ENCODE measurements around the gene HS3ST4.

- TF ChIP-seq, protein P1, sequence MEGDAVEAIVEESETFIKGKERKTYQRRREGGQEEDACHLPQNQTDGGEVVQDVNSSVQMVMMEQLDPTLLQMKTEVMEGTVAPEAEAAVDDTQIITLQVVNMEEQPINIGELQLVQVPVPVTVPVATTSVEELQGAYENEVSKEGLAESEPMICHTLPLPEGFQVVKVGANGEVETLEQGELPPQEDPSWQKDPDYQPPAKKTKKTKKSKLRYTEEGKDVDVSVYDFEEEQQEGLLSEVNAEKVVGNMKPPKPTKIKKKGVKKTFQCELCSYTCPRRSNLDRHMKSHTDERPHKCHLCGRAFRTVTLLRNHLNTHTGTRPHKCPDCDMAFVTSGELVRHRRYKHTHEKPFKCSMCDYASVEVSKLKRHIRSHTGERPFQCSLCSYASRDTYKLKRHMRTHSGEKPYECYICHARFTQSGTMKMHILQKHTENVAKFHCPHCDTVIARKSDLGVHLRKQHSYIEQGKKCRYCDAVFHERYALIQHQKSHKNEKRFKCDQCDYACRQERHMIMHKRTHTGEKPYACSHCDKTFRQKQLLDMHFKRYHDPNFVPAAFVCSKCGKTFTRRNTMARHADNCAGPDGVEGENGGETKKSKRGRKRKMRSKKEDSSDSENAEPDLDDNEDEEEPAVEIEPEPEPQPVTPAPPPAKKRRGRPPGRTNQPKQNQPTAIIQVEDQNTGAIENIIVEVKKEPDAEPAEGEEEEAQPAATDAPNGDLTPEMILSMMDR (conservative IDR thresholded peaks at IDR 0.05 in 1 of 2, IDR thresholded peaks at IDR 0.05 in 1 of 2; ENCODE audit: low read depth in 1 of 2, low read length in 2 of 2): no peak
- no peak for TF ChIP-seq EZH2 (IDR thresholded peaks at IDR 0.05; ENCODE audit: low read length, missing control alignments)
Observed at GRCh38 chr16:25817295-25817694, 125.5 kb downstream of the HS3ST4 start.
